Measurements from ENCODE around the gene SKP1.

DNA sequence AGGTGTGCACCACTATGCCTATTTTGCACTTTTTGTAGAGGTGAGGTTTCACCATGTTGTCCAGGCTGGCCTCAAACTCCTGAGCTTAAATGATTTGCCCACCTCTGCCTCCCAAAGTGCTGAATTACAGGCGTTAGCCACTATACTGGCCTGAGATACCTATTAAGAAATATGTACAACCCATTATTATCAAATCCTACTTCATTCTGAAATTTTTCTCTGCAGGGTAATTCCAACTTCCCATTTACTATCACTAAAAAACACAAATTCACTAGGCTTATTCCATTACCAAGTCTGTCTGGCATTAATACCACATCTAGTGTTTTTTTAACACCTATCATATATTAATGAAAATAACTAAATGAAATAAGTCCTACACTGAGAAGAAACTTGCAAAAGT is 30.9 kb upstream of the SKP1 start:
- no peak for TF ChIP-seq EZH2 (IDR thresholded peaks at IDR 0.05; ENCODE audit: low read length, unreplicated experiment)
- TF ChIP-seq, protein P1, sequence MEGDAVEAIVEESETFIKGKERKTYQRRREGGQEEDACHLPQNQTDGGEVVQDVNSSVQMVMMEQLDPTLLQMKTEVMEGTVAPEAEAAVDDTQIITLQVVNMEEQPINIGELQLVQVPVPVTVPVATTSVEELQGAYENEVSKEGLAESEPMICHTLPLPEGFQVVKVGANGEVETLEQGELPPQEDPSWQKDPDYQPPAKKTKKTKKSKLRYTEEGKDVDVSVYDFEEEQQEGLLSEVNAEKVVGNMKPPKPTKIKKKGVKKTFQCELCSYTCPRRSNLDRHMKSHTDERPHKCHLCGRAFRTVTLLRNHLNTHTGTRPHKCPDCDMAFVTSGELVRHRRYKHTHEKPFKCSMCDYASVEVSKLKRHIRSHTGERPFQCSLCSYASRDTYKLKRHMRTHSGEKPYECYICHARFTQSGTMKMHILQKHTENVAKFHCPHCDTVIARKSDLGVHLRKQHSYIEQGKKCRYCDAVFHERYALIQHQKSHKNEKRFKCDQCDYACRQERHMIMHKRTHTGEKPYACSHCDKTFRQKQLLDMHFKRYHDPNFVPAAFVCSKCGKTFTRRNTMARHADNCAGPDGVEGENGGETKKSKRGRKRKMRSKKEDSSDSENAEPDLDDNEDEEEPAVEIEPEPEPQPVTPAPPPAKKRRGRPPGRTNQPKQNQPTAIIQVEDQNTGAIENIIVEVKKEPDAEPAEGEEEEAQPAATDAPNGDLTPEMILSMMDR (conservative IDR thresholded peaks at IDR 0.05; ENCODE audit: low read depth, low read length) = no peak

All from PC-3 (cell line).